ENCODE results near the gene SMARCAD1. TPM values are rescaled to one million over a fixed set of nuclear protein-coding genes. Genes with fewer than 3 reads are reported as not detected.

The SMARCAD1 gene
- total and polyA plus RNA-seq, 2 of the 8 experiments (the other 6 are each of a cell fraction or from before 2014, with no cell fraction given): 24.1 to 59.4 TPM

DNA sequence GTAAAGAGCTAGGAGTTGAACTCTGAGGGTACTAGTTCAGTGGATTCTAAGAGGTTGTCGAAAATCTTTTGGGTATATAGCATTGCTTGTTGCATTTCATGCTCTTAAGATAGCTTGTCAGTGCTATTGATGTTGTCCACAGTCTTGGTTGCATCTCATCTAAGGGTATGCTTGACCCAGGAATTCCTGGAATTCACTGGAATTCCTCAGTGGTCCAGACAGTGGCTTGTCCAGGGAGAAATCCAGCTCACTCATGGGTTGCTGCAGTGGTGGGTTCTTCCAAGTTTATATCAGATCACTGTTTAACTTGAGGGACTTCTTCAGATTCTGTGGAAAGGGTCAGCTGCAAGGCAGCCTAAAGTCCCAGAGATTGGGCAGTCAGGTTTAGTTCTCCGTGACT lies 29.8 kb upstream of the SMARCAD1 start:
- WGBS, 2 experiments (ENCODE audit: extremely low coverage in 1 of 2, insufficient coverage in 1 of 2, insufficient read length in 1 of 2, insufficient replicate concordance in 2 of 2, low coverage in 1 of 2, low lambda C conversion rate in 2 of 2, missing lambda C conversion rate in 1 of 2): 89% methylated on average over 2 of the region's 2 CpGs; no CpG with 5 or more reads in 1 of the 2 experiments
- H3K4me1 ChIP-seq (replicated peaks in 1 of 4; ENCODE audit: control insufficient read depth in 3 of 4, insufficient read depth in 4 of 4, low read length in 3 of 4): no peaks in the 10 kb centered on the region
- H2BK5ac ChIP-seq (ENCODE audit: low read depth, low read length): no peak overlapping the region

More for the DNA sequence above, 29.8 kb upstream of the SMARCAD1 start:
- Histone ChIP-seq H3K4me2 (ENCODE audit: insufficient read depth in 1 of 2, low read depth in 2 of 2, low read length in 2 of 2) (no peak overlapping the region), H4K8ac (ENCODE audit: extremely low read depth, insufficient read depth, low read length) (no peak overlapping the region), H3K9ac (replicated peaks in 1 of 4; ENCODE audit: extremely low read depth in 1 of 4, low read depth in 3 of 4, low read length in 3 of 4) (no peak overlapping the region), H2BK120ac (replicated peaks; ENCODE audit: low read depth, low read length) (no peak overlapping the region), H4K91ac (replicated peaks; ENCODE audit: insufficient read length, low read length) (no peak overlapping the region), H3K23me2 (ENCODE audit: low read depth, low read length) (no peaks in the 10 kb centered on the region), H3K79me2 (ENCODE audit: control insufficient read depth in 1 of 2, insufficient read depth in 2 of 2, low read length in 2 of 2) (no peaks in the 10 kb centered on the region), H2BK20ac (ENCODE audit: low read length) (no peak overlapping the region), H4K20me1 (replicated peaks in 1 of 2; ENCODE audit: control insufficient read depth in 1 of 2, insufficient read depth in 2 of 2, low read length in 2 of 2) (no peaks in the 10 kb centered on the region), H4K5ac (ENCODE audit: insufficient read length, low read depth, low read length) (no peak overlapping the region), H2BK15ac (ENCODE audit: low read length) (no peak overlapping the region), H3K56ac (replicated peaks; ENCODE audit: insufficient read length, low read depth, low read length) (no peak overlapping the region), H3K9me3 (ENCODE audit: insufficient read depth in 2 of 2, low read depth in 1 of 2, low read length in 1 of 2) (no peaks in the 10 kb centered on the region), H2AFZ (ENCODE audit: low read length) (no peak overlapping the region), H3K14ac (ENCODE audit: insufficient read length) (no peak overlapping the region), H2BK12ac (ENCODE audit: low read depth, low read length) (no peak overlapping the region), H3K23ac (ENCODE audit: insufficient read length) (no peak overlapping the region), H3K27ac (ENCODE audit: low read depth, low read length) (no peak overlapping the region), H3K18ac (ENCODE audit: extremely low read depth, low read length) (no peak overlapping the region), H3K79me1 (ENCODE audit: low read depth, low read length) (no peaks in the 10 kb centered on the region), H3K27me3 (replicated peaks in 1 of 4; ENCODE audit: control insufficient read depth in 3 of 4, extremely low read depth in 1 of 4, insufficient read depth in 3 of 4, low read length in 3 of 4) (no peaks in the 10 kb centered on the region), H3K4ac (replicated peaks; ENCODE audit: insufficient read length, low read depth, low read length) (no peak overlapping the region), H2AK5ac (ENCODE audit: low read depth, low read length) (no peak overlapping the region), H3K4me3 (ENCODE audit: extremely low read depth in 1 of 4, insufficient read depth in 2 of 4, low read depth in 3 of 4, low read length in 4 of 4) (no peak overlapping the region), H3K36me3 (ENCODE audit: control insufficient read depth in 2 of 4, insufficient read depth in 4 of 4, low read length in 3 of 4) (no peaks in the 10 kb centered on the region)
- TF ChIP-seq TAF1 (IDR thresholded peaks at IDR 0.05; ENCODE audit: low read depth, low read length) (no peak), SP1 (IDR thresholded peaks at IDR 0.05; ENCODE audit: low read depth, low read length) (0 out of 2 replicates have a peak, but pooled peaks have one; percentile 29), TCF12 (IDR thresholded peaks at IDR 0.05; ENCODE audit: low read depth, low read length) (no peak), TEAD4 (IDR thresholded peaks at IDR 0.05; ENCODE audit: low read depth, low read length) (peak; percentile 97)
- TF ChIP-seq, protein P1, sequence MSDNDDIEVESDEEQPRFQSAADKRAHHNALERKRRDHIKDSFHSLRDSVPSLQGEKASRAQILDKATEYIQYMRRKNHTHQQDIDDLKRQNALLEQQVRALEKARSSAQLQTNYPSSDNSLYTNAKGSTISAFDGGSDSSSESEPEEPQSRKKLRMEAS (IDR thresholded peaks at IDR 0.05): no peak
- ChIA-PET POLR2A (ENCODE audit: partially characterized antibody) (interaction anchor here (2.2 kb wide), 1 partner anchor 30 kb away, joined by 12 read pairs; the partner anchor contains the start of gene SMARCAD1), CTCF (ENCODE audit: partially characterized antibody) (interaction anchor here (1.1 kb wide), 1 partner anchor 14 kb away, joined by 3 read pairs; no protein-coding TSS in a partner anchor)
- no peak for DNase-seq (ENCODE audit: low read depth in 1 of 2, low spot score in 2 of 2)
- peak; percentile 45 for FAIRE-seq

All from H1 (cell line).